Lower leg skin (tissue), 3 donors: Measurements from ENCODE around the gene TBC1D12.

Source experiments
- POLR2A ChIP-seq, 2 donors: fragments of 450-650 bp; IDR thresholded peaks; one replicate each; pipeline ENCODE4 v1.6.1; 2016 to 2017; ENCODE audit warnings: antibody characterized with exemption in 2 of 2, mild to moderate bottlenecking in 1 of 2, moderate library complexity in 1 of 2
- TF ChIP-seq, protein P1 (sequence below), 3 donors: fragments of 450-650 bp; IDR thresholded peaks; one replicate each; pipeline ENCODE4 v1.5.1; 2016; ENCODE audit warnings: antibody characterized with exemption in 3 of 3, mild to moderate bottlenecking in 3 of 3, moderate library complexity in 2 of 3

DNA sequence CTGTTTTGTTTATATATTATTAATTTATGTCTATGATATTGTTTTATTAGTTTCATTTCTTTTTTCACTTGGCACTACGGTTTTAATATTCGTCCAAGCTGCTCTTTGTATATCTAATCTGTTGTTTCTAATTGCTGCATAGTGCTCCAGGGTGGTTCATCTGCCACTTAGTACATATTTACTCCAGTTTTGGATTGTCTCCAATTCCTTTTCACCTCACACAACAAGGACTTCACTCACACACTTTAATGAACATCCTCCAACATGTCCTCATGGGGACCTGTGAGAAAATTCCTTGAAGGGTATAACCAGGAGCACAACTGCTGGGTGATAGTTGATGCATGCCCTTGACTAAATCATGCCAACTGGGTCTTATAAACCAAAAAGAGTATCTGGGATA is 25.5 kb upstream of the TBC1D12 start:
- TF ChIP-seq, protein P1, sequence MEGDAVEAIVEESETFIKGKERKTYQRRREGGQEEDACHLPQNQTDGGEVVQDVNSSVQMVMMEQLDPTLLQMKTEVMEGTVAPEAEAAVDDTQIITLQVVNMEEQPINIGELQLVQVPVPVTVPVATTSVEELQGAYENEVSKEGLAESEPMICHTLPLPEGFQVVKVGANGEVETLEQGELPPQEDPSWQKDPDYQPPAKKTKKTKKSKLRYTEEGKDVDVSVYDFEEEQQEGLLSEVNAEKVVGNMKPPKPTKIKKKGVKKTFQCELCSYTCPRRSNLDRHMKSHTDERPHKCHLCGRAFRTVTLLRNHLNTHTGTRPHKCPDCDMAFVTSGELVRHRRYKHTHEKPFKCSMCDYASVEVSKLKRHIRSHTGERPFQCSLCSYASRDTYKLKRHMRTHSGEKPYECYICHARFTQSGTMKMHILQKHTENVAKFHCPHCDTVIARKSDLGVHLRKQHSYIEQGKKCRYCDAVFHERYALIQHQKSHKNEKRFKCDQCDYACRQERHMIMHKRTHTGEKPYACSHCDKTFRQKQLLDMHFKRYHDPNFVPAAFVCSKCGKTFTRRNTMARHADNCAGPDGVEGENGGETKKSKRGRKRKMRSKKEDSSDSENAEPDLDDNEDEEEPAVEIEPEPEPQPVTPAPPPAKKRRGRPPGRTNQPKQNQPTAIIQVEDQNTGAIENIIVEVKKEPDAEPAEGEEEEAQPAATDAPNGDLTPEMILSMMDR (IDR thresholded peaks at IDR 0.05) = no peak
- no peak for TF ChIP-seq POLR2A (IDR thresholded peaks at IDR 0.05)
